Measurements from ENCODE around the gene AS3MT.

GRCh38 chr10:102914781-102915180 is 45.5 kb downstream of the AS3MT start:
- no peak for TF ChIP-seq CTCF (IDR thresholded peaks at IDR 0.05)
- no peak for TF ChIP-seq EZH2 (IDR thresholded peaks at IDR 0.05)
- TF ChIP-seq EZH2phosphoT487 (IDR thresholded peaks at IDR 0.05): no peak

All from neural progenitor cell (in vitro differentiated cells).